NCI-H774 (cell line): ENCODE measurements around the gene CELF1.
"Not testable (repeated sequence)": the region's sequence is repeated elsewhere in the genome, so short reads cannot be mapped to it uniquely, and the experiment has no call there.

Experiments
- DNase-seq: peaks from one replicate; lab custom pipeline; 2025; lab: John Stamatoyannopoulos, UW

Gene CELF1

GRCh38 chr11:47573321-47573720 is 20.4 kb upstream of the CELF1 start:
- DNase-seq, result no peak

DNA sequence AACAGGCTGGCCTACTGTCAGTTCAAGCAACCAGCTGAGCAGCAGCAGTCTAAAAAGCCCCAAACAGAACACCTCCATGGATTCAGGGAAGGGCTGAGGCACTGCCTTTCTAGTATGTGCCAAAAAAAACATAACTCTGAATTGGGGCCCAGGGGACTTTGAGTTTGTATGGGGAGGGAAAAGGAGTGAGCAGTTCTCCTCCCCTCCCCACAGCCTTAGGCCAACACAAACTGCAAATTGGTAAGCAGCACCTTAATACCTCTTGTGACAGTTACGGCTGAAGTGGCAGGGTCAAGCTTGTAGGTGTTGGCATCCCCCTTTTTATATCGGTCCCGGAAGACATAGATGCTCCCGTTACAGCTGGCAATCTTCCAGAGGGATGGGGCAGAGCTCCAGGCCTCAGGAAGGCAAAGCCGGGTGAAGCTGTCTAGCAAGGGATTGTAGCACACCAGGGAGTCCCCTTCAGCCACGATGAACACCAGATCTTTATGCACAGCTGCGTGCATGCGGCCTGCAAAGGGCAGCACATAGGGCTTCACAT is 19.9 kb upstream of the CELF1 start:
- no peak for DNase-seq

GRCh38 chr11:47571895-47572294 is 19.0 kb upstream of the CELF1 start:
- DNase-seq, result no peak

DNA sequence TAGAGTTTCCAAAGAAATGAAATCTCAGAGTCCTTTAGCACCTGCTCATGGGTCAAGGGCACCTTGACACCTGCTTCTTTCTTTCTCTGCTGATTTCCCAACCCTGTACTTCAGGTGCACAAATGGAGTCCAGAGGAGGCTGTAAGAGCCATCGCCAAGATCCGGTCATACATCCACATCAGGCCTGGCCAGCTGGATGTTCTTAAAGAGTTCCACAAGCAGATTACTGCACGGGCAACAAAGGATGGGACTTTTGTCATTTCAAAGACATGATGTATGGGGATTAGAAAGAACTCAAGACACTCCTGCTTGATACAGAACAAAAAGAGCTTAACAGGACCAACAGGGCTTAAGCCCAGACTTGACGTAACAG is 18.4 kb upstream of the CELF1 start:
- DNase-seq, result no peak

GRCh38 chr11:47570651-47571356 is 17.9 kb upstream of the CELF1 start:
- no peak for DNase-seq

DNA sequence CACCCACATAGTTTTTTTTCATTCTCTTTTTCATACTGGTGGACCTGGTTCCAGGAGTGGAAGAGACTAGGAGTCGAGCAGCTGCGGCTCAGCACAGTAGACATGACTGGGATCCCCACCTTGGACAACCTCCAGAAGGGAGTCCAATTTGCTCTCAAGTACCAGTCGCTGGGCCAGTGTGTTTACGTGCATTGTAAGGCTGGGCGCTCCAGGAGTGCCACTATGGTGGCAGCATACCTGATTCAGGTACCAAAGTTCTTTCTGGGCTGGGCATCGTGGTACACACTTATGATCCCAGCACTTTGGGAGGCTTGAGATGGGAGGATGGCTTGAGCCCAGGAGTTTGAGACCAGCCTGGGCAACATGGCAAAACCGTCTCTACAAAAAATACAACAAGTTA is 16.7 kb upstream of the CELF1 start:
- no peak for DNase-seq

- DNase-seq, result no peak
Measured at GRCh38 chr11:47566149-47566698, 13.3 kb upstream of the CELF1 start.

- DNase-seq, result peak; percentile 66
Measured at GRCh38 chr11:47565340-47566148, 12.6 kb upstream of the CELF1 start, which contains the start of gene PTPMT1. PTPMT1 (plus strand) TSS chr11:47565599; CDS start chr11:47565623, 24 bp downstream.

- no peak for DNase-seq
Measured at GRCh38 chr11:47564933-47565339, 12.0 kb upstream of the CELF1 start.

- not testable (repeated sequence) for DNase-seq
Measured at GRCh38 chr11:47564366-47564765, 11.4 kb upstream of the CELF1 start.

DNA sequence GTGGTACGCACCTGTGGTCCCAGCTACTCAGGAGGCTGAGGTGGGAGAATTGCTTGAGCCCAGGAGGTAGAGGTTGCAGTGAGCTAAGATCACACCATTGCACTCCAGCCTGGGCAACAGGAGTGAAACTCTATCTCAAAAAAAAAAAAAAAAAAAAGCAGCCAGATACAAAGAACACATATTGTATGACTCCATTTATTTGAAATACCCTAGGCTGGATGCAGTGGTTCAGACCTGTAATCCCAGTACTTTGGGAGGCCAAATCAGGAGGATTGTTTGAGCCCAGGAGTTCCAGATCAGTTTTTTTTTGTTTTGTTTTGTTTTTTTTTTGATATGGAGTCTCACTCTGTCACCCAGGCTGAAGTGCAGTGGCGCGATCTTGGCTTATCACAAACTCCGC is 9.5 kb upstream of the CELF1 start:
- not testable (repeated sequence) for DNase-seq

DNA sequence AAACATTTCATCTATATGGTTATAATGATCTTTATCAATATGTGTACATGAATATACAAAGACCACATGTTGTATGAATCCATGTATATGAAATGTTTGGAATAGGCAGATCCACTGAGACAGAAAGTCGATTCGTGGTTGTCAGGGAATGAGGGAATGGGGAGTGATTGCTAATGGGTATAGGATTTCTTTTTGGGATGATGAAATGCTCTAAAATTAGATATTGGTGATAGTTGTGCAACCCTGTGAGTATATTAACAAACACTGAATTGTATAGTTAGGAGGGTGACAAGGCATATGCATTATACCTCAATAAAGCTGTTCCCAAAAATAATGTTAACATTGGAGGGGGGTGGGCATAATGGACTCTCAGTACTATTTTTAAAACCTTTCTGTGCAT is 7.5 kb upstream of the CELF1 start:
- DNase-seq, result no peak

- DNase-seq, result no peak
Measured at GRCh38 chr11:47558695-47559094, 5.8 kb upstream of the CELF1 start.

DNA sequence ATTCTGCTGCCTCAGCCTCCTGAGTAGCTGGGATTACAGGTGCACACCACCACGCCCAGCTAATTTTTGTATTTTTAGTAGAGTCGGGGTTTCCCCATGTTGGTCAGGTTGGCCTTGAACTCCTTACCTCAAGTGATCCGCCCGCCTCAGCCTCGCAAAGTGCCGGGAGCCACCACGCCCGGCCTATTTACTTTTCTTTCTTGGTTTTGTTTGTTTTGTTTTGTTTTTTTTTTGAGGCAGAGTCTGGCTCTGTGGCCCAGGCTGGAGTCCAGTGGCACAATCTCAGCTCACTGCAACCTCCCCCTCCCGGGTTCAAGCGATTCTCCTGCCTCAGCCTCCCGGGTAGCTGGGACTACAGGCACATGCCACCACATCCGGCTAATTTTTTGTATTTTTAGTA is 4.1 kb upstream of the CELF1 start:
- DNase-seq, result not testable (repeated sequence)

DNA sequence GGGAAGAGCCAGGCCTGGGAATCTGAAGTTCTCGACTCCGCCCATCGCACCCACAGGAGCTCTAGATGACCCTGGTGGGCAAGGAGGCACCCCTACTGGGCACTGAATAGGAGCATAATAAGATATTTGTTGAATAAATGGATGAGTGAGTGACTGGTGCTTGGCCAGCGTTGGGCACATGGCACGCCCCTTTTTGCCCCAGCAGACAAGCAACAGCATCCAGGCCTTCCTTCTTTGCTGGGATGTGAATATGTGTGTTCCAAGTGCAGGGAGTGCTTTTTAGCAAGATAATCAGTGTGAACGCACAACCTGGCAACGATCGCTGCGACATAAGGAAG is 443 bp upstream of the CELF1 start:
- peak; percentile 67 for DNase-seq

GRCh38 chr11:47552056-47552565 is 821 bp downstream of the CELF1 start:
- DNase-seq, result no peak

DNA sequence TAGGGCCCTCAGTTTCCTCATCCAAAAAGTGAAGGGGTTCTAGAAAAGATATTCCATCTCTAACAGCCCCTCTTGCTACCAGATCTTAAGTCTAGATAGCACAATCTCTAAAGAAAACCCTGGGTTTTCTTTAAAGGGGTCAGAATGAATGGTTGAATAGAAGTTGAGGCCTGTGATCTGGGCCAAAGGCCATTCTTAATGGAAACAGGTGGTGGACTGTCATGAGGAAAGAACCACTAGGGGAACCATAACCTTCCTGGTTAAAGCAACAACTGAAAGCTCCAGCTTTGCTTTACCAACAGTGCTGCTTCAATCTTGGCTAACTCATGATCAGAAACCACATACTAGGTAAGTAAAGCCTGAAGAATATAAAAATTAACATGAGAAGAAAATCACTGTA is 1.8 kb downstream of the CELF1 start:
- DNase-seq, result no peak

DNA sequence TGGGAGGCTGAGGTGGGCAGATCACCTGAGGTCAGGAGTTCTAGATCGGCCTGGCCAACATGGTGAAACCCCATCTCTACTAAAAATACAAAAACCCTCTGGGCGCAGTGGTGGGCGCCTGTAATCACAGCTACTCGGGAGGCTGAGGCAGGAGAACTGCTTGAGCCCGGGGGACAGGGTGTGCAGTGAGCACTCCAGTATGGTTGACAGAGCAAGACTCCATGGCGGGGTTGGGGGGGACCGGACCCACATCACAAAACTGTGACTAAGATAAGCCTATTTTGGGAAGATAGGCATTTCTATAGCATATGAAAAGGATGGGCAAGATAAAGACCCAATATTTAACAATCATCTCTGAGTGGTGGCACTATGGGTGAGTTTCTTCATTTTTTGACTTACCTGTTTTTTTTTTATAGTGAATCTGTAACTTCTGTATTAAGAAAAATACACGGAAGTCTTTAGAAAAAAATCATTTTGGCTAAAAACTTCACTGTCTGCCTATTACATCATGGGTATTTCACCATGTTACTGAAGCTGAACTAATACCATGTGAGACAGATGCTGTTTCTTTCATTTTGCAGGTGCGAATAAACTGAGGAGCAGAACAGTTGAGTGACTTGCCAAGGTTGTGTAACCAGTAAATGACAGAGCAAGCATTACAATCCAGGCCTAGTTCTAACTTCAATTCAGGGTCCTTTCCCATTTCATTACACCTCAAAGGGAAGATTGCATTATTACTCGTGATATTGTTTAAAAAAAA is 2.5 kb downstream of the CELF1 start:
- DNase-seq, result no peak

- DNase-seq, result not testable (repeated sequence)
Measured at GRCh38 chr11:47546274-47546673, 6.7 kb downstream of the CELF1 start.

DNA sequence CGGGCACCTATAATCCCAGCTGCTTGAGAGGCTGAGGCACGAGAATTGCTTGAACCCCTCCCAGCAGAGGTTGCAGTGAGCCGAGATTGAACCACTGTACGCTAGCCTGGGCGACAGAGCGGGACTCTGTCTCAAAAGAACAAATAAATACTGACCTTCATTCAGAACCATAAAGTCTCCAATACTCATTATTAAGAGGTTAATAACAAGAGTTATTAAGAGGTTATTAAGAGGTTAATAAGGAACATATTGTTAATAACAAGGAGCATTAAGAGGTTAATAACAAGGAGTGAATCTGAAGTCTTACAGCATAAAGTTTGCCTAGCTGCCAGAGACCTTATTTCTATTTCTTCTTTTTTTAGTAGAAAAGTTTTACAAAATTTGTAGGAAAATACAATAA is 7.6 kb downstream of the CELF1 start:
- DNase-seq, result no peak

DNA sequence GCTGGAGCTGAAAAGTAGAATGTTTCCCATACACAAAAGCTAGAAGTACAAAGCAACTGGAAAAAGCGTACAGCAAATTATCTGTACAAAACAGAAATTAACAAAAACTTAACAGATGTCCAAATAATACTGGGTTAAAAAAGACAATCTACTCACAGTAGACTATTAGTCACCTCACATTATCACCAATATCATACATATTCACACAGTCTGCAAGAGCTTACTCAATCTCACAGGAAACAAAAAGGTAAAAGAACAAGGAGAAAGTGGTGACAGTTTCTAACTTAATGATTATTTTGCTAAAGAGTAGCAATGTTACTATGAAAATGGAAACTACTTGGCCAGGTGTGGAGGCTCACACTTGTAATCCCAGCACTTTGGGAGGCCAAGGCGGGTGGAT is 11.9 kb downstream of the CELF1 start:
- DNase-seq, result no peak

DNA sequence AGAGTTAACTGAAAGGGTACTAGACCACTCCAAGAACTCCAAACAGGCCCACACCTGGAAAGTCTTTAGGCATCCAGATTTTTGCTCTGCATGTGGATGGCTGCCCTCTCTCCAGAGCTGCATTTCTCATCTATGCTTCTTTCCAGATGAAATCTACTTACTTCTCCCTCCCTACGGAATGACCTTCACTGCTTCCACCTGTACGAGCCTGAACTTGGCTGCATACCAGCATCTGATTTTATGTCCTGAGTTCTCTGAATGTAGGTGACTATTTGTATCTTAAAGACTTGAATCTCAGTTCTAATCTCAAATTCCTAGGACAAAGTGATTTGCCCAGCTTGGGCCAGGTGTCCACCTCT is 13.3 kb downstream of the CELF1 start:
- DNase-seq, result no peak
